GM19455 (cell line): ENCODE measurements around the gene RASL12.
"Not testable (repeated sequence)": the region's sequence is repeated elsewhere in the genome, so short reads cannot be mapped to it uniquely, and the experiment has no call there.

Source experiments
- ATAC-seq: cut with Tn5 transposase; IDR thresholded peaks from one replicate; pipeline ENCODE4 v1.9.1; 2021; ENCODE audit not compliant: unreplicated experiment

The RASL12 gene

GRCh38 chr15:65032801-65033537 is 34.8 kb downstream of the RASL12 start:
- no peak for ATAC-seq

DNA sequence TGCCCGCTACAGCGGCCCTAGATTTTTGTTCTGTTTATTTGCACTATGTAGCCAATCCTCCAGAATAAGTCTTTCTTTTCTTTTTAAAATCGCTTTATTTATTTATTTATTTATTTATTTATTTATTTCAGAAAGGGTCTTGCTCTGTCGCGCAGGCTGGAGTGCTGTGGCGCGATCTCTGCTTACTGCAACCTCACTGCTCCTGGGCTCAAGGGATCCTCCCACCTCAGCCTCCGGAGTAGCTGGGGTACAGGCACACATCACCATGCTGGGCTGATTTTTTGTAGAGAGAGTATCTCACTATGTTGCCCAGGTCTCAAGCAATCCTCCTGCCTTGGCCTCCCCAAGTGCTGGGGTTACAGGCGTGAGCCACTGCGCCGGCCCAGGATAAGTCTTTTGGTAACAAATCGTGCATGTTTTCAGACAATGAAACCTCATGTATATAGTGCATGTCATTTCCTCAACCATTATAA is 38.0 kb downstream of the RASL12 start:
- ATAC-seq, result no peak

GRCh38 chr15:65028921-65029735 is 38.7 kb downstream of the RASL12 start, which contains the start of gene MTFMT:
MTFMT (minus strand) TSS chr15:65029639; CDS start chr15:65029613, 26 bp downstream.
- ATAC-seq, result peak; percentile 63

- ATAC-seq, result no peak
Observed at GRCh38 chr15:65028338-65028737, 39.5 kb downstream of the RASL12 start.

GRCh38 chr15:65027593-65027992 is 40.2 kb downstream of the RASL12 start:
- ATAC-seq, result no peak

DNA sequence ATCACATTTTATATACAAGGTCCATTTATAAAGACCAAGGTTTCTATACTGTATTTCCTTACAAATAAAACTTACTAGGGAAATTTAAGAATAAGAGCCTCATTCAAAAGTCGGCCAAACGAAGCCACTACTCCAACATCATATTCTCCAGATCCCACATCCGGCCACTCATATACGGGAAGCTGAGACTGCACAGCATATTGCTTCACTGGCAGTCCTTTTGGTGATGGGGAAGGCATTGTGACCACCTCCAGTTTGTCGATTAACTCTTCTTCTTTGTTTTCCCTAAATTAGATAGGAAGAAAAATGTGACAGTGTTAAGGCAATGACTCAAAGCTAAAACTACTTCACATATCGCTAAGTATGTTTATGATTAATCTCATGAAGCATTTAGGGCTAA is 41.0 kb downstream of the RASL12 start:
- no peak for ATAC-seq

DNA sequence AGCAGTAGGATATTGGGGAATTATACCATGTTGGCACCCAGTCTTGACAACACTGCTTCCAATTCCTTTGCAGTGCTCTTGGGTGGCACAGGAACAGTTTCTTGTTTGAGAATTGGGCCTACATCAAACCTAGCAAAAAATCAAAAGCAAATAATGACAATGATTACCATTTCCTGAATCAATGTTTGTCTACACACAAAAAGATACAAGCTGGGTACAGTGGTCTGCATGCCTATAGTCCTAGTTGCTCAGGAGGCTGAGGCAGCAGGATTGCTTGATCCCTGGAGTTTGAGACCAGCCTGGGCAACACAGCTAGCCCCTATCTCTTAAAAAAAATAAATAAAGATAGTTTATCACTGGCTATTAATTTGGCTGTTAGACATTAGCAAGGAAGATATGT is 46.3 kb downstream of the RASL12 start:
- no peak for ATAC-seq

- ATAC-seq, result no peak
Observed at GRCh38 chr15:65020419-65020818, 47.4 kb downstream of the RASL12 start.

DNA sequence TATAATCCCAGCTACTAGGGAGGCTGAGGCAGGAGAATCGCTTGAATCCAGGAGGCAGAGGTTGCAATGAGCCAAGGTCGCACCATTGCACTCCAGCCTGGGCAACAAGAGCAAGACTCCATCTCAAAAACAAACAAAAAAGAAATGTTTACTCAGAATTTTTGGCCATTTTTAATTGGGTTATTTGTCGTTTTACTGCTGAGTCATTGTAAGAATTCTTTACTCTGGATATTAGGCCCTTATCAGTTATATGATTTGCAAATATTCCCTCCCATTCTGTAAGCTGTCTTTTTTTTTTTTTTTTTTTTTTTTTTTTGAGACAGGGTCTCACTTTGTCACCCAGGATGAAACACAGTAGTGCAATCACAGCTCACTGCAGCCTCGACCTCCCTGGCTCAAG is 56.6 kb downstream of the RASL12 start:
- not testable (repeated sequence) for ATAC-seq

- no peak for ATAC-seq
Observed at GRCh38 chr15:65008983-65009382, 58.8 kb downstream of the RASL12 start.

DNA sequence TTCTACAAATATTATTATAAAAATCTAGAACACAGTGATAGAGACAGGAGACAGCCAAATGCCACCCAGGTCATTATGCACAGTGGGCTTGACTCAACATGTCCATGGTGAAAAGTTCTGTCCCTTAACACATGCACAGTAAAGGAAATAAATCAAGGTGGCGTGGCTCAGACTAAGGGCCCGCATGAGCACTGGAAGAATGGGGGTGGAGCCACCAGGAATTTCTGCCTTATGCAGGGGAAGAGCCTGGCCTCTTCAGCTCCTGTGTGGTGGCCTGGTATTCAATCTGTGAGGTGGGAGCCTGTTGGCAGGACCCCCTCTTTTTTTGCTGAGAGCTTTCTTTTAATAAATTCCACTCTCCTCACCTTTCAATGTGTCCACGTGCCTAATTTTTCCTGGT is 60.9 kb downstream of the RASL12 start:
- no peak for ATAC-seq

DNA sequence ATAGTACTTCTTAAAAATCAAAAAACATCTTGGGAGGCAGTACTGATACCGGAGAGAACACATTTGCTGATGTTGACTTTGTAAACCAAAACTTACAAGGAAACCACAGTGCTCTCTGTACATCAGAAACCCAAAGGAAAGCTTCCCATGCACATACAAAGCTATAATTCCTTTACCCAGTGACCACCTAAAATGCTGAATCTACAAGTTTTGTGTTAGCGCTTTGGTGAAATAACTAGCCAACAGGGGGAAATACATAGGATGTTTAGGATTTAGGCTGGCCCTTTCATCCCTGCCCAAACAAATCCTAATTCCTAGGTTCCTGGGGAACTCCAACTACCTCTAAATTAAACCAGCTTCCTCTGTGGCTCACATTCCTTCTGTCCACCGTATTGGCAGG is 62.8 kb downstream of the RASL12 start:
- no peak for ATAC-seq
